Right renal pelvis (tissue), 4 donors: Measurements from ENCODE around the gene KCNC3. TPM values are rescaled to one million over a fixed set of nuclear protein-coding genes. Genes with fewer than 3 reads are reported as not detected.

Experiments
- DNase-seq, 4 donors: peaks; one replicate each; pipeline ENCODE4 v3.0.0-alpha.2; 2013; ENCODE audit warnings: low read depth in 4 of 4, low spot score in 3 of 4, missing footprints in 1 of 4
- polyA plus RNA-seq, 4 donors: library from polyadenylated mRNA; unstranded; fragments of 120-200 nt; gene quantifications; one replicate each; pipeline ENCODE4 v1.2.1, GENCODE V29; 2013; ENCODE audit not compliant: insufficient read length in 4 of 4

Gene KCNC3
- polyA plus RNA-seq, 4 donors: 31.9 to 52.4 (median 36.7) TPM

DNA sequence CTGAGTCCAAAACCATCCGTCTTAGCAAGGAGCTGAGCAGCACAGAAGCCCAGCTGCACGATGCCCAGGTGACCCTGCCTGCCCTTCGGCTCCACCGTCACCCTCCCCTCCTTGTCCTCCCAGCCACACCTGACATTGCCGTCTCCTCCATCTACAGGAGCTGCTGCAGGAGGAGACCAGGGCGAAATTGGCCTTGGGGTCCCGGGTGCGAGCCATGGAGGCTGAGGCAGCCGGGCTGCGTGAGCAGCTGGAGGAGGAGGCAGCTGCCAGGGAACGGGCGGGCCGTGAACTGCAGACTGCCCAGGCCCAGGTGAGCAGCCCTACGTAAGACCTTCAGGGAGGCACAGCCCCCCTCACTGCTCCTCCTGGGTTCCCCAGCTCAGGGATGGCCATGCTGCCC is 49.1 kb downstream of the KCNC3 start:
- no peak for DNase-seq

DNA sequence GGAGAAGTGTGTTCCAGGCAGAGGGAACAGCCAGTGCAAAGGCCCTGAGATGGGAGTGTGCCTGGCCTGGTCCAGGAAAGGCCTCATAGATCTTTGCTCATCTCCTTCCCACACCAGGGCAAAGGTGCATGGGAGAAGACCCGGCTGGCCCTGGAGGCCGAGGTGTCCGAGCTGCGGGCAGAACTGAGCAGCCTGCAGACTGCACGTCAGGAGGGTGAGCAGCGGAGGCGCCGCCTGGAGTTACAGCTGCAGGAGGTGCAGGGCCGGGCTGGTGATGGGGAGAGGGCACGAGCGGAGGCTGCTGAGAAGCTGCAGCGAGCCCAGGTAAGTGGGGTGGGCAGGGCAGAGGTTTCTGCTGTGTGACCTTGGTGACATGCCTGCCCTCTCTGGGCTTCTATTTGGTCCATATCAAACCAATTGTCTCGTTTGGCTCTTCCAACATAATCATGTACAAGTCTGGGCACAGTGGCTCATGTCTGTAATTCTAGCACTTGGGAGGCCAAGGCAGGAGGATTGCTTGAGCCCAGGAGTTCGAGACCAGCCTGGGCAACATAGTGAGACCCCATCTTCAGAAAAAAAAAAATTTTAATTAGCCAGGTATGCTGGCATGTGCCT is 51.1 kb downstream of the KCNC3 start:
- no peak for DNase-seq

DNA sequence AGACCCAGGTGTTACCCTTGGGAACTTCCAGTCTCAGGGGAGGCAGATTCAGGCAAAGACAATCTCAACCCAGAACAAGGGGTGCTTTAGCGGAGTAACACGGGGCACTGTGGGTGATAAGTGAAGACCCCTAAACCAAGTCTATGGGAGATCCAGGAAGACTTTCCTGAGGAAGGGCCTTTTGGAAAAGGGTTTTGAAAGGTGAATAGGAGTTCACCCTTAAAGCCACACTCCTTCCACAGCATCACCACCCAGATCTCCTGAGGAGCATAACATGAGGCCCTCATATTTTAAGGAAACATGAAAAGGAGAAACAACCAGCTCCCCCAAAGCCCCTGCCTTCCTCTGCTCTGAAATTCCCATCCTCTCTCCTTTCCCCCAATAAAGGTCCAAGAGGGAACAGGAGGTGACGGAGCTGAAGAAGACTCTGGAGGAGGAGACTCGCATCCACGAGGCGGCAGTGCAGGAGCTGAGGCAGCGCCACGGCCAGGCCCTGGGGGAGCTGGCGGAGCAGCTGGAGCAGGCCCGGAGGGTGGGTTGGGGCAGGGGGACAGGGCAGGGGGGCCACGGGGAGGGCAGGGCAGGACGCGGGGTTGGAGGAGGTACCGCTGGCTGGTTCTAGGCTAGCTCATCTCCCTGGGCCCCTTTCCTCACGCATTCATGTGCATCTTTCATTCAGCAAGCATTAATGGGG is 52.7 kb downstream of the KCNC3 start:
- no peak for DNase-seq

DNA sequence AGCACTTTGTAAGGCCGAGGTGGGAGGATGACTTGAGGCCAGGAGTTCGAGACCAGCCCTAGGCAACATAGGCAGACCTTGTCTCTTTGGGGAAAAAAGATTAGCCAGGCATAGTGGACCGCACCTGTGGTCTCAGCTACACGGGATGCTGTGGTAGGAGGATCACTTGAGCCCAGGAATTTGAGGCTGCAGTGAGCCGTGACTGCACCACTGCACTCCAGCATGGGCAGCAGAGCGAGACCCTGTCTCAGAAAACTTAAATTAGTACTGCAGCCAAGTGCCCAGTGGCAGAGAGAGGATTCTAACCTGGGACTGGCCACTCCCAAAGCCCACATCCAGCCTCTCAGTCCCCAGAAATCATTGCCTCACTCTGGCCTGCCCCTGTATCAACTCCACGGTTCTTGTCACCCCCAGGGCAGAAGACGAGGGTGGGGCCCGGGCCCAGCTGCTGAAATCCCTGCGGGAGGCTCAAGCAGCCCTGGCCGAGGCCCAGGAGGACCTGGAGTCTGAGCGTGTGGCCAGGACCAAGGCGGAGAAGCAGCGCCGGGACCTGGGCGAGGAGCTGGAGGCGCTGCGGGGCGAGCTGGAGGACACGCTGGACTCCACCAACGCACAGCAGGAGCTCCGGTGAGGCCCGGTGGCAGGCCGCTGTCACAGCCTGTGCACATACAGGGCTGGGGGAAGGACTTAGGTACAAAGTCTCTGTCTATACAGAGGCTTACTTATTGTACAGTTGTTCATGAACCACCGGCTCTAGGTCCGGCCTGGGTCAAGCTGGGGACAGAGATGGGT is 53.4 kb downstream of the KCNC3 start:
- no peak for DNase-seq

DNA sequence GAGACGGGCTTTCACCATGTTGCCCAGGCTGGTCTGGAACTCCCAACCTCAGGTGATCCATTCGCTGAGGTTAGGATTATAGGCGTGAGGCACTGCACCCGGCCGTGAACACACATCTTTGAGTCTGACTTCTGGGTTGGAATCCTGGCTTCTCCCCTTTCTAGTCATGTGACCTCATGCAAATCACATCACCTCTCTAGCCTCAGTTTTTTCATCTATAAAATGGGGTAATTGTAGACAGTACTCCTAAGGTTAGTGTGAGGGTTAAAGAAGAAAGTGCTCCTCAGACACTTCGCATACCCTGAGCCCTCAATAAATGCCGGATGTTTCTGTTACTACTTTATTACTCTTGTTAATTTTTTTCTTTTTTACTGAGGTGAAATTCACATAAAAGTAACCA is 55.4 kb downstream of the KCNC3 start:
- DNase-seq: no peak

DNA sequence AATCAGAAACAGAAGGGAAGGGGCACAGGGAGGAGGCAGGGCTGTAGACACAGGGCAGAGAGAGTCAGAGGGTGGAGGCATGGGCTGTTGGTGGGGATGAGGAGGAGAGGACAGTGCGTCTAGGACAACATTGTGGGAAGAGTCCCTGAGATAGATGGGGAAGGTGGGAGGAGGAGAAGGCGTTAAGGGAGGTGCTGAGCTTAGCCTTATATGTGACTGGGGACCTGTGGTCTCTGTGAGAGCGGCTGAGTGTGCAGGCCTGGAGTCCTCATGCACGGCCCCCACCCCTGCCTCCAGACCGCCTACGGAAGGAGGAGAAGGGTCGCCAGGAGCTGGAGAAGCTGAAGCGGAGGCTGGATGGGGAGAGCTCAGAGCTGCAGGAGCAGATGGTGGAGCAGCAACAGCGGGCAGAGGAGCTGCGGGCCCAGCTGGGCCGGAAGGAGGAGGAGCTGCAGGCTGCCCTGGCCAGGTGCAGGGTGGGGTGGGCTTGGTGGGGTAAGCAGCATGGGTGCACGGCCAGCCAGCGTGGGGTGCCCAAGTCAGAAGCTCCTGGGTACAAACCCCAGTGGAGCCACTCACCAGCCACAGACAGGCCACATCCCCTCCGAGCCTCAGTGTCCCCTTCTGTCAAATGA is 56.8 kb downstream of the KCNC3 start:
- no peak for DNase-seq

DNA sequence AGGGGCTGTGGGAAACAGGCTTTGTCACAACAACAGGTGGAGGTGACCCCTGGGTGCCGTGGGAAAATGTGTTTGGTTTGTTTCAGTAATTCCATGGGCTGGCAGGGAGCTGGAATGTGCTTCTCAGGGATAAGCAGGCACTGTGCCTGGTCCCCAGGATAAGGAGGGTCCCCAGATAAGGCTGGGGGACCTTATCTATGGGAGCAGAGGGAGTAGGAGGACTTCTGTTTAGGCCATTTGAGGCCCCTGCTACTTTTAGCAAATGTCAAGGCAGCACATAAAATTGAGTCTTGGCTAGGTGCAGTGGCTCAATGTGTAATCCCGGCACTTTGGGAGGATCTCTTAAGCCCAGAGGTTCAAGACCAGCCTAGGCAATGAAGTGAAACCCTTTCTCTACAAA is 59.5 kb downstream of the KCNC3 start:
- no peak for DNase-seq

DNA sequence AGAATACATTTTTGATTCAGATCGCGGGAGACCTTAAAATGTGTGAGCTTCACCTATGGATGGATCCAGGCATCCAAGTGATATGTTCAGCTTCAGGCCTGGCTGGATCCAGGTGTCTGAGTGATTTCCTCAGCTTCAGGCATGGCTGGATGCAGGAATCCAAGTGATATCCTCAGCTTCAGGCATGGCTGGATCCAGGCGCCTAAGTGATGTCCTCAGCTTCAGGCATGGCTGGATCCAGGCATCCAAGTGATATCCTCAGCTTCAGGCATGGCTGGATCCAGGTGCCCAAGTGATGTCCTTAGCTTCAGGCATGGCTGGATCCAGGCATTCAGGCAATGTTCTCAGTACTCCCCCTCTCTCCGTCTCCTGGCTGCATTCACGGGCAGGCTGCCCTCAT is 60.7 kb downstream of the KCNC3 start:
- DNase-seq: no peak

DNA sequence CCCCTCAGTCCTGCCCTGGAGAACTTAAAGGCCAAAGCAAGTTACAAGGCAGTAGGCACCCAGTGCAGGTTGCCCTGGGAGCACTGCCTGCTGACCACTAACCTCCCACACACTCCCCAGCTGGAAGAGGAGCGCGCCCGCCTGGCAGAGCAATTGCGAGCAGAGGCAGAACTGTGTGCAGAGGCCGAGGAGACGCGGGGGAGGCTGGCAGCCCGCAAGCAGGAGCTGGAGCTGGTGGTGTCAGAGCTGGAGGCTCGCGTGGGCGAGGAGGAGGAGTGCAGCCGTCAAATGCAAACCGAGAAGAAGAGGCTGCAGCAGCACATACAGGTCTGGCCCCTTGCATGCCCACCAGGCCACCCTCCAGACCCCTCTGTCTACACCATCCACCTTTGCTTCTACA is 61.1 kb downstream of the KCNC3 start:
- DNase-seq: no peak

DNA sequence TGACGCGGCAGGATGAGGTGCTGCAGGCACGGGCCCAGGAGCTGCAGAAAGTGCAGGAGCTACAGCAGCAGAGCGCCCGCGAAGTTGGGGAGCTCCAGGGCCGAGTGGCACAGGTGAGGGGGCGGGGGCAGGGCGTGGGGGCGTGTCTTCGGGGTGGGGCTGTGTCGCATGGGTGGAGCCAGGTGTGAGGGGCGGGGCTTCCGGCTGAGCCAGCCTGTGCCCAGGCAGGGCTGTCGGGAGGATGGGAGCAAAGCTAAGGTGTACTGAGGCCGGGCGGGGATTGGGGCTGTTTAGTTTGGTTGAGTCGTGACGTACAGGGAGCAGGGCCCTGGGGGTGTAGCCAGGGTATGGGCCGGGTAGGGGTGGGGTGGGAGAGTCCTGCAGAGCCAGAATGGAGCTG is 62.3 kb downstream of the KCNC3 start:
- no peak for DNase-seq

DNA sequence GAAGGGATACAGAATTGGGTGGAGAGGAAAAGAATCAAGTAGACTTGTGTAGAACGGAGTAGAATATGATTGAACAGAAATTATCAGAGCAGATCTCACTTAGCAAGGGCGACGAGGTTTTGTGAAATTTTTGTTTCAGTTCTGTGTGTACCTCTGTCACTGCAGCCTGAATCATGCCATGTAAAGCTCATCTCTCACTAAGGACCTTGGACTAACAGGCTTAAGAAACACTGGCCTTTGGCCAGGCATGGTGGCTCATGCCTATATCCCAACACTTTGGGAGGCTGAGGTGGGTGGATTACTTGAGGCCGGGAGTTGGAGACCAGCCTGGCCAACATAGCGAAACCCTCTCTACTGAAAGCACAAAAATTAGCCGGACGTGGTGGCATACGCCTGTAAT is 63.1 kb downstream of the KCNC3 start:
- no peak for DNase-seq

DNA sequence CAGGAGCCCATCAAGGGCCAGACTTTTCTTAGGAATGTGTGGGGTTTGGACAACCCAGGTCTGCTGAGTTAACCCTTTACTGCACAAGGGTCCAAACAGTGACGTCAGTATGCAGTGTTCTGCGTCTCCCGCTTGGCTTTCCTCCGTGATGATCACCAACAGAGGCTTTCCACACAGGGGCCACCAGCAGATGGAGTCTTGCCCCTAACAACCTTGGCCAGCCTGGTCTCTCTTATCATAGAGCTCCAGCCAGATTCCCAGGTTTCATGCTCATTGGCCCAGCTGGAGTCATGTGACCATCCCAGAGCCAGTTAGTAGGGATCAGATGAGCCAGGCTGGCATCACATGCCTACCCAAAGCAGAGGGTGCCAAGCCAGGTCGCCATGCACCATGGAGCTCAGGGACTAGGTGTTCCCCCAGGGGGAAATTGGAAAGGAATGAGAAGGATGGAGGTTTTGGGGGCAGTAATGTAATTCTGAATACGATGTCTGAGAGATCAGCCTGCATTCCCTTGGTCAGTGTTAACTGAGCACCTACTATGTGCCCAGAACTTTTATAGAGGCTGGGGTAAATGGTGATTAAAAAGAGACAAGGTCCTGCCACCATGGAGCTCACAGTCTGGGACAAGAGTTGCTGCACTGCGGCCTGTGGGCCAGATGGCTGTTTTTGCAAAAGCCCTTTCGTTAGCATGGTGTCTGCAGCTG is 64.5 kb downstream of the KCNC3 start:
- no peak for DNase-seq

DNA sequence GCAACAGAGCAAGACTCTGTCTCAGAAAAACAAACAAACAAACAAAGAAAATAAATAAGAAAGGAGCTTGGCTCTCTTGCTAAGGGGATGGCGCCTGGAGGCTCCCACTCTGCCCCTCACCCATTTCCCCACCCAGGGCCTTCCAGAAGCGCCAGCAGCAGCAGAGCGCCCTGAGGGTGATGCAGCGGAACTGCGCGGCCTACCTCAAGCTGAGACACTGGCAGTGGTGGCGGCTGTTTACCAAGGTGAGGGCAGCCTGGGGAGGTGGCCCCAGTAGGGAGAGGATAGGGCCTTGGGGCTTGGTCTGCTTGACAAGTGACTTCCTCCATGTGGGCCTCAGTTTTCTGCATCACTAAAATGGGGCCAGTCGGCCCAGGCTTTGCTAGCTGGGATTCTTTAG is 66.0 kb downstream of the KCNC3 start:
- DNase-seq: no peak

Other genes starting within 250 kb of the KCNC3 start
- under 1 TPM; 0.19 to 0.42 (median 0.30) TPM for gene IZUMO2, start 166.1 kb downstream of the KCNC3 start, polyA plus RNA-seq
- gene MYH14, start 125.8 kb downstream of the KCNC3 start, polyA plus RNA-seq: 10 to 100 TPM; 20.2 to 31.6 (median 21.9) TPM
- gene NAPSA, start 36.3 kb upstream of the KCNC3 start, polyA plus RNA-seq: 10 to 100 TPM in 2 of 4 donors, 1 to 10 TPM in 2; 8.5 to 11.2 (median 9.6) TPM
- 10 to 100 TPM; 28.6 to 47.2 (median 32.0) TPM for gene NR1H2, start 47.1 kb upstream of the KCNC3 start, polyA plus RNA-seq
- gene POLD1, start 55.0 kb upstream of the KCNC3 start, polyA plus RNA-seq: 10 to 100 TPM; 23.4 to 34.4 (median 26.0) TPM
- 1 to 10 TPM in 3 of 4 donors, under 1 TPM in 1; 0.46 to 1.7 (median 1.3) TPM for gene SPIB, start 89.6 kb upstream of the KCNC3 start, polyA plus RNA-seq
- gene MYBPC2, start 103.5 kb upstream of the KCNC3 start, polyA plus RNA-seq: 1 to 10 TPM in 1 of 4 donors, under 1 TPM in 3; 0.77 to 1.5 (median 0.90) TPM
- gene EMC10, start 147.1 kb upstream of the KCNC3 start, polyA plus RNA-seq: 100 to 1,000 TPM; 115 to 189 (median 133) TPM
- gene GARIN5A, start 147.5 kb upstream of the KCNC3 start, polyA plus RNA-seq: 10 to 100 TPM in 1 of 4 donors, 1 to 10 TPM in 3; 7.7 to 10.3 (median 9.2) TPM
- gene JOSD2, start 181.8 kb upstream of the KCNC3 start, polyA plus RNA-seq: 10 to 100 TPM in 1 of 4 donors, 1 to 10 TPM in 3; 6.7 to 16.9 (median 8.8) TPM
- 10 to 100 TPM in 3 of 4 donors, 1 to 10 TPM in 1; 6.5 to 14.8 (median 11.0) TPM for gene ASPDH, start 184.5 kb upstream of the KCNC3 start, polyA plus RNA-seq
- gene LRRC4B, start 239.1 kb upstream of the KCNC3 start, polyA plus RNA-seq: 10 to 100 TPM; 18.1 to 29.8 (median 19.8) TPM